Erythroblast (primary cell): Measurements from ENCODE around the gene AGO1.

Experiments used
- GATA1 ChIP-seq: IDR thresholded peaks from 2 replicates; pipeline ENCODE4 v1.6.1; 2011; ENCODE audit warnings: low read depth, mild to moderate bottlenecking, control low read depth, low read length, moderate library complexity
- POLR2A ChIP-seq: IDR thresholded peaks from 2 replicates; pipeline ENCODE4 v1.6.1; 2011; ENCODE audit warnings: mild to moderate bottlenecking, low read length

- TF ChIP-seq POLR2A (no peak), GATA1 (no peak)
Observed at GRCh38 chr1:35844826-35845225, 38.2 kb upstream of the AGO1 start.
